HCT116 (cell line): Measurements from ENCODE around the gene RABGAP1. TPM values are rescaled to one million over a fixed set of nuclear protein-coding genes. Genes with fewer than 3 reads are reported as not detected.

Experiments used
- ATAC-seq: fragments of 200-7000 bp; cut with Tn5 transposase; 2 replicates; pipeline ENCODE4 v1.9.1; 2020; ENCODE audit warnings: mild to moderate bottlenecking, moderate library complexity
- BruUV-seq: library from RNA; stranded (reverse); fragments of 400-500 nt; replicated peaks from 2 replicates; lab custom pipeline; 2021; lab: Mats Ljungman, UMichigan
- CTCF ChIA-PET: fragments of 300-600 bp; sonication (Branson Sonifier 250); formaldehyde crosslinking; loops from one replicate; lab custom pipeline; 2021; ENCODE audit warnings: antibody characterized with exemption; lab: Charles Lee
- POLR2A ChIA-PET: fragments of 300-600, 350-600 bp; sonication (Branson Sonifier 250); formaldehyde crosslinking; loops from one replicate; lab custom pipeline; 2021; ENCODE audit warnings: antibody characterized with exemption; lab: Charles Lee
- RAD21 ChIA-PET, 2 experiments: fragments of 300-600 bp; sonication (Branson Sonifier 250); formaldehyde crosslinking; loops; one replicate each; lab custom pipeline; 2023; ENCODE audit warnings: low total read pairs in 2 of 2; ENCODE audit not compliant: uncharacterized antibody in 2 of 2, unreplicated experiment in 2 of 2, low non-redundant PET in 1 of 2; lab: Charles Lee
- DNase-seq: peaks from one replicate; pipeline ENCODE4 v3.0.0-alpha.2; 2010; ENCODE audit warnings: low read depth, low spot score
- H2AFZ ChIP-seq: fragments of 200-600 bp; shearing (Covaris generic), sonication (generic); 2 replicates; pipeline ENCODE4 v1.6.1; 2017; ENCODE audit warnings: low read depth, mixed run types, mixed read lengths, antibody characterized with exemption, low read length; ENCODE audit not compliant: poor library complexity, severe bottlenecking
- H3K27ac ChIP-seq: 2 replicates; pipeline ENCODE4 v1.5.1; 2012; ENCODE audit warnings: low read depth, low read length
- H3K27me3 ChIP-seq: fragments of 200-600 bp; sonication (generic); 2 replicates; pipeline ENCODE4 v1.6.1; 2016; ENCODE audit warnings: mixed run types, low read length, mixed read lengths; ENCODE audit not compliant: insufficient read depth
- H3K36me3 ChIP-seq, 2 experiments: fragments of 200-500 bp in 1 of 2; fragments of 200-600 bp in 1 of 2; sonication (Bioruptor generic) in 1 of 2; sonication (generic) in 1 of 2; 2 replicates each; pipeline versions ENCODE4 v1.5.1 to v1.6.1; 2014 to 2016; ENCODE audit warnings: low read length in 2 of 2, inconsistent platforms in 1 of 2, mixed read lengths in 1 of 2, mixed run types in 1 of 2; ENCODE audit not compliant: insufficient read depth in 2 of 2, control insufficient read depth in 1 of 2
- H3K4me1 ChIP-seq, 2 experiments: fragments of 200-600 bp in 1 of 2; sonication (generic) in 1 of 2; 2 replicates each; pipeline versions ENCODE4 v1.5.1 to v1.6.1; 2012 to 2017; ENCODE audit warnings: low read length in 2 of 2, inconsistent platforms in 1 of 2, mild to moderate bottlenecking in 1 of 2, mixed read lengths in 1 of 2, mixed run types in 1 of 2, moderate library complexity in 1 of 2; ENCODE audit not compliant: insufficient read depth in 2 of 2, control insufficient read depth in 1 of 2
- H3K4me2 ChIP-seq: fragments of 200-600 bp; sonication (generic); 2 replicates; pipeline ENCODE4 v1.6.1; 2017; ENCODE audit warnings: mixed run types, low read length, mixed read lengths
- H3K4me3 ChIP-seq, 2 experiments: fragments of 200-600 bp in 1 of 2; sonication (generic) in 1 of 2; replicated peaks in 1 of 2; 2 replicates each; pipeline ENCODE4 v1.5.1; 2011 to 2016; ENCODE audit warnings: low read length in 2 of 2, control low read depth in 1 of 2, low read depth in 1 of 2, mild to moderate bottlenecking in 1 of 2, mixed read lengths in 1 of 2, mixed run types in 1 of 2
- H3K79me2 ChIP-seq: fragments of 200-600 bp; sonication (generic); 2 replicates; pipeline ENCODE4 v1.6.1; 2017; ENCODE audit warnings: mild to moderate bottlenecking, mixed run types, low read length, moderate library complexity, mixed read lengths; ENCODE audit not compliant: insufficient read depth
- H3K9ac ChIP-seq: fragments of 200-600 bp; sonication (generic); 2 replicates; pipeline ENCODE4 v1.6.1; 2016; ENCODE audit warnings: low read length, mixed read lengths
- H3K9me2 ChIP-seq: fragments of 200-600 bp; sonication (generic), shearing (Covaris generic); 2 replicates; pipeline ENCODE4 v1.6.1; 2017; ENCODE audit warnings: mixed run types, mild to moderate bottlenecking, moderate library complexity; ENCODE audit not compliant: insufficient read depth
- H3K9me3 ChIP-seq, 2 experiments: fragments of 200-500 bp in 1 of 2; fragments of 200-600 bp in 1 of 2; sonication (Bioruptor generic) in 1 of 2; sonication (generic) in 1 of 2; 2 replicates each; pipeline ENCODE4 v1.6.1; 2014 to 2017; ENCODE audit warnings: low read length in 2 of 2, mixed read lengths in 2 of 2, inconsistent platforms in 1 of 2, low read depth in 1 of 2, mild to moderate bottlenecking in 1 of 2, mixed run types in 1 of 2, moderate library complexity in 1 of 2; ENCODE audit not compliant: control insufficient read depth in 1 of 2, insufficient read depth in 1 of 2
- H4K20me1 ChIP-seq: fragments of 200-600 bp; sonication (generic), shearing (Covaris generic); 2 replicates; pipeline ENCODE4 v1.6.1; 2017; ENCODE audit warnings: mixed run types, mild to moderate bottlenecking, moderate library complexity; ENCODE audit not compliant: insufficient read depth
- ATF3 ChIP-seq: IDR thresholded peaks from 2 replicates; pipeline ENCODE4 v1.6.1; 2012
- CBX3 ChIP-seq: IDR thresholded peaks from 2 replicates; pipeline ENCODE4 v1.6.1; 2012; ENCODE audit warnings: low read depth
- CEBPB ChIP-seq: IDR thresholded peaks from 2 replicates; pipeline ENCODE4 v1.6.1; 2012; ENCODE audit warnings: low read depth
- CTCF ChIP-seq, 3 experiments: fragments of 200-600 bp in 1 of 3; sonication (generic) in 1 of 3; IDR thresholded peaks in 2 of 3; conservative IDR thresholded peaks in 1 of 3; 2 replicates each; pipeline ENCODE4 v1.5.1; 2012 to 2017; ENCODE audit warnings: low read depth in 2 of 3, low read length in 2 of 3, antibody characterized with exemption in 1 of 3, borderline replicate concordance in 1 of 3, control low read depth in 1 of 3, mild to moderate bottlenecking in 1 of 3, mixed read lengths in 1 of 3, mixed run types in 1 of 3, moderate library complexity in 1 of 3; ENCODE audit not compliant: insufficient read depth in 1 of 3
- EGR1 ChIP-seq: IDR thresholded peaks from 2 replicates; pipeline ENCODE4 v1.6.1; 2012; ENCODE audit warnings: low read depth
- ELF1 ChIP-seq: IDR thresholded peaks from 2 replicates; pipeline ENCODE4 v1.6.1; 2012; ENCODE audit warnings: low read depth, borderline replicate concordance
- EZH2 ChIP-seq: fragments of 200-600 bp; sonication (generic); IDR thresholded peaks from 2 replicates; pipeline ENCODE4 v1.6.1; 2017; ENCODE audit warnings: antibody characterized with exemption, mixed run types
- JUND ChIP-seq: IDR thresholded peaks from 2 replicates; pipeline ENCODE4 v1.6.1; 2012
- POLR2A ChIP-seq: IDR thresholded peaks from 2 replicates; pipeline ENCODE4 v1.7.0; 2011; ENCODE audit warnings: borderline replicate concordance; ENCODE audit not compliant: insufficient read depth, insufficient read length; ENCODE audit errors: extremely low read depth
- RAD21 ChIP-seq: IDR thresholded peaks from 2 replicates; pipeline ENCODE4 v1.6.1; 2012; ENCODE audit warnings: low read depth, mild to moderate bottlenecking
- REST ChIP-seq: IDR thresholded peaks from 2 replicates; pipeline ENCODE4 v1.6.1; 2012; ENCODE audit warnings: low read depth
- SIN3A ChIP-seq: IDR thresholded peaks from 2 replicates; pipeline ENCODE4 v1.6.1; 2012; ENCODE audit warnings: low read depth
- SRF ChIP-seq: IDR thresholded peaks from 2 replicates; pipeline ENCODE4 v1.6.1; 2012; ENCODE audit warnings: low read depth
- TCF7L2 ChIP-seq: IDR thresholded peaks from 2 replicates; pipeline ENCODE4 v1.7.0; 2011; ENCODE audit warnings: borderline replicate concordance, inconsistent platforms; ENCODE audit not compliant: insufficient read depth, insufficient read length; ENCODE audit errors: extremely low read depth
- YY1 ChIP-seq: IDR thresholded peaks from 2 replicates; pipeline ENCODE4 v1.6.1; 2011; ENCODE audit warnings: low read length, low read depth, moderate library complexity, mild to moderate bottlenecking; ENCODE audit not compliant: insufficient replicate concordance; ENCODE audit errors: extremely low read depth
- ZBTB33 ChIP-seq: IDR thresholded peaks from 2 replicates; pipeline ENCODE4 v1.6.1; 2011; ENCODE audit warnings: mild to moderate bottlenecking, low read length, moderate library complexity; ENCODE audit not compliant: insufficient replicate concordance; ENCODE audit errors: extremely low read depth
- ZFX ChIP-seq: fragments of 450-650 bp; IDR thresholded peaks from 2 replicates; pipeline ENCODE4 v1.6.1; 2017
- ZNF274 ChIP-seq: fragments of 200-500 bp; sonication (Bioruptor generic); IDR thresholded peaks from 2 replicates; pipeline ENCODE4 v1.6.1; 2014; ENCODE audit warnings: mild to moderate bottlenecking, low read depth, low read length, inconsistent platforms
- intact Hi-C: fragments of 100-400 bp; cut with micrococcal nuclease; formaldehyde crosslinking; loops from 2 replicates; pipeline ENCODE4 v1.10.0; 2022
- total RNA-seq: library from RNA; stranded (reverse); gene quantifications from one replicate; pipeline ENCODE4 v1.2.1, GENCODE V29; 2021; ENCODE audit not compliant: unreplicated experiment

RABGAP1 gene
- total RNA-seq, 1 experiment from 2014 or later = 29.7 TPM

GRCh38 chr9:123090198-123090896 lies 149.5 kb downstream of the RABGAP1 start:
- H3K27ac ChIP-seq = no peak overlapping the region
- DNase-seq = no peak
- no TSS peak for BruUV-seq
- H3K4me2 ChIP-seq = no peak overlapping the region
- no peaks in the 10 kb centered on the region for H3K9me2 ChIP-seq
- intact Hi-C loops = loop anchor here (5.0 kb wide), 1 partner anchor 142 kb away; no protein-coding TSS in a partner anchor
- H3K79me2 ChIP-seq = no peaks in the 10 kb centered on the region
- H2AFZ ChIP-seq = no peak overlapping the region
- ATAC-seq = no peak
- POLR2A ChIA-PET = no interaction called here
- H3K9ac ChIP-seq = no peak overlapping the region
- H3K9me3 ChIP-seq = no peaks in the 10 kb centered on the region
- peaks cover 9 to 10% of the 10 kb centered on the region in 2 experiments for H3K36me3 ChIP-seq
- H4K20me1 ChIP-seq = no peaks in the 10 kb centered on the region
- RAD21 ChIA-PET = no interaction called here
- no peaks in the 10 kb centered on the region for H3K27me3 ChIP-seq
- TF ChIP-seq RAD21 = no peak
- TF ChIP-seq EZH2 = no peak
- no peak for TF ChIP-seq ZNF274
- no peak for TF ChIP-seq SIN3A
- TF ChIP-seq CBX3 = no peak
- no peak for TF ChIP-seq TCF7L2
- no peak for TF ChIP-seq YY1
- no peak for TF ChIP-seq CEBPB
- TF ChIP-seq POLR2A = no peak
- TF ChIP-seq ZBTB33 = no peak
- no peak for TF ChIP-seq EGR1
- no peak for TF ChIP-seq ELF1
- TF ChIP-seq CTCF (IDR thresholded peaks at IDR 0.05 in 2 of 3, conservative IDR thresholded peaks at IDR 0.05 in 1 of 3; ENCODE audit: borderline replicate concordance in 1 of 3, insufficient read depth in 1 of 3, low read depth in 2 of 3, low read length in 2 of 3) = no peak
- TF ChIP-seq ATF3 = no peak
- TF ChIP-seq REST = no peak
- TF ChIP-seq ZFX = no peak
- TF ChIP-seq JUND = no peak
- no peak for TF ChIP-seq SRF
- no peaks in the 10 kb centered on the region for H3K4me1 ChIP-seq
- CTCF ChIA-PET = interaction anchor here (0.6 to 1.4 kb wide), 2 partner anchors 12 to 22 kb away, joined by 3 to 4 read pairs; no protein-coding TSS in a partner anchor
- no peak overlapping the region for H3K4me3 ChIP-seq
